Lower lobe of right lung (tissue), 2 donors: ENCODE results near the gene BPIFB1. TPM values are rescaled to one million over a fixed set of nuclear protein-coding genes. Genes with fewer than 3 reads are reported as not detected.

ENCODE experiments used
- ATAC-seq, 2 donors: fragments of 200-7000 bp; cut with Tn5 transposase; one replicate each; pipeline ENCODE4 v1.9.1; 2020 to 2022; ENCODE audit warnings: mild to moderate bottlenecking in 2 of 2, moderate library complexity in 2 of 2
- DNase-seq: peaks from one replicate; pipeline ENCODE4 v3.0.0-alpha.2; 2020
- H3K27ac ChIP-seq: fragments of 200-600 bp; one replicate; pipeline ENCODE4 v1.8.0; 2022
- H3K27me3 ChIP-seq: fragments of 200-600 bp; one replicate; pipeline ENCODE4 v1.8.0; 2022; ENCODE audit warnings: low read depth
- H3K36me3 ChIP-seq: fragments of 200-600 bp; one replicate; pipeline ENCODE4 v1.8.0; 2022; ENCODE audit warnings: mild to moderate bottlenecking
- H3K4me1 ChIP-seq: fragments of 200-600 bp; one replicate; pipeline ENCODE4 v1.8.0; 2022
- H3K4me3 ChIP-seq: fragments of 200-600 bp; one replicate; pipeline ENCODE4 v1.8.0; 2022; ENCODE audit warnings: mild to moderate bottlenecking
- H3K9me3 ChIP-seq: fragments of 200-600 bp; one replicate; pipeline ENCODE4 v1.8.0; 2022
- CTCF ChIP-seq: fragments of 200-600 bp; IDR thresholded peaks from one replicate; pipeline ENCODE4 v1.8.0; 2022; ENCODE audit warnings: antibody characterized with exemption, mild to moderate bottlenecking
- intact Hi-C: fragments of 100-400 bp; cut with DNase I; formaldehyde crosslinking; loops from one replicate; pipeline ENCODE4 v1.11.0; 2022
- total RNA-seq: library from RNA; stranded (reverse); fragmentation: NEBNext Ultra II Directional; extraction: Animal tissue kit (Norgen Biotek cat#: 25700); gene quantifications from one replicate; pipeline ENCODE4 v1.2.1, GENCODE V29; 2021
- donor health status: DM: no; HTN: yes; CAD: no; lungs with severe emphysema.

The BPIFB1 gene
- total RNA-seq, 1 donor from 2014 or later: 263 TPM

DNA sequence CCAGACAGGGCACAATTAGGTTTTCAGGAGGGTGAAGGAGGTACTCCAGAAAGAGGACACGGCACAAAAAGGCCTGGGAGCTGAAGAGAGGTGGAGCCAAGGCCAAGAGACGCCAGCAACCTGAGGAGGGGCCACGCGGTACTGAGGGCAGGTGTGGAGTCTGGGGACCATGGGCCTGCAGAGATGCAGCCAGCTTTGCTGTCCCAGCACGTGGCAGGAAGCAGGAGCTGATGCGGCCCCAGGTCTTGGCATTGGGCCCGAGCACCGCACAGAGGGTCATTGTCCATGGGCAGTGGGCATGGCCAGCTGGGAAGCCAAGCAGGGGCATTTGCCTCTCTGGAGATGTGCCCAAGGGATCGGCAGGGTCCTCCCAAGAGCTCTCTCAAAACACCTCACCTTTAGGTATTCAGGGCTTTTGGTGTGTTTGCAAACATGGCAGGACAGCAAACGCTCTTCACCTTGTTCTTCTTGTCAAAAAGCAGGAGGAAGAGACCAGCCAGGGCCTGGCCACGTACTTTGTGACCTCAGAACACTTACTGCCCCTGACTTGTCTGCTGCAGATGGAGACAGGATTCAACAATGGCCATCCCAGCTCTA, 1.4 kb upstream of the BPIFB1 start:
- no peak overlapping the region for H3K27ac ChIP-seq
- intact Hi-C loops: no loop called here
- no peaks in the 10 kb centered on the region for H3K36me3 ChIP-seq
- H3K4me1 ChIP-seq: no peaks in the 10 kb centered on the region
- ATAC-seq (no peak), DNase-seq (no peak)
- peaks cover 8% of the 10 kb centered on the region for H3K27me3 ChIP-seq
- TF ChIP-seq CTCF: no peak
- H3K4me3 ChIP-seq: no peak overlapping the region
- no peaks in the 10 kb centered on the region for H3K9me3 ChIP-seq

DNA sequence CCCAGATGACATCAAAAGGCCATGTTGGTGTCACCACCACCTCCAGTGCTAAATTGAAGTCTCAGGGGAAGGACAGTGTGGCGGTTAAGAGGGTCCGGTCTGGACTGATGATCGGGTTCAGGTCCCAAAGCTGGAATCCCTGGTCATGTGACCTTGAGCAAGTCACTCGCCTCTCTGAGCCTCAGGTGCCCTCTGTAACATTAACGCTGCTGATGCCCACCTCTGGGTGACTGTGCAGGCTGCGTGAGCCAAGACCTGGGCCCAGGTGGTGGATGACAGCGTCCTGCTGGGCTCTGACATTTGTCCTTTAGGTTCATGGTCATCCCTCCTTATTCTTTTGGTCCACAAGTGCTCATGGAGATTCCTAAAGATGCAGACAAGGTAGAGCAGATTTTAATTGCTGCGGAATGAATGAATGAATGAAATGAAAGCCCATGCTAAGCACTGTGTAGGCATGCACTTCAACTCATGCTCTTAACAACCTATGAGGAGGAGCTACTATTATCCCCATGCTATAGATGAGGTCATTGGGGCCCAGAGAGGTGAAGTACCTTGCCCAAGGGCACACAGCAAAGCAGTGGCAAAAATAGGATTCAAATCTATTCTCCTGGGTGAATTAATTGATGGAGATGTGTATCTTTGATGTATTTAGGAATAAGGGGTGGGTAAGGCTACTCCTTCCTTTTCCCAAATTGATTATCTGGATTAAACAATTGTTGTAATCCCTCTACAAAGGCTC, 649 bp upstream of the BPIFB1 start:
- TF ChIP-seq CTCF: no peak
- Histone ChIP-seq H3K9me3 (no peaks in the 10 kb centered on the region), H3K36me3 (no peaks in the 10 kb centered on the region), H3K27ac (no peak overlapping the region), H3K4me3 (no peak overlapping the region), H3K4me1 (no peaks in the 10 kb centered on the region), H3K27me3 (peaks cover 8% of the 10 kb centered on the region)
- DNase-seq (no peak), ATAC-seq (no peak)
- intact Hi-C loops: no loop called here

DNA sequence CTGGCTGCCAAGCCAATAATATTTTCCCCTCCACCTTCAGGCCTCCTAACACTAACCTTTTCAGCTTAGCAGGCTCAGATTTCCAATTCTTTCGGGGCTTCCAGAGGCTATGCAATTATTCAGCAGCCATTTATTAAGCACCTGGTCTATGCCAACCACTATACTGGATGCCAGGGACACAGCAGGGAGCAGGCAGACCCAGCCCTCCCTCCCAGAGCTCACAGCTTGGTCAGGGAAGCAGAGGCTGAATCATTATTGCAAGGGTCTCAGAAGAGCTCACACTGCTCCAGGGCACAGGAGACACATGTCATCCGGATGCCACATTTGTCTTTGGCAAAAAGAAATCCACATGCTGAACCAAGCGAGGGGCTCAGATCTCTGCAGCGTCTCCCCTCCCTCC, 1.3 kb downstream of the BPIFB1 start:
- H3K4me1 ChIP-seq: no peaks in the 10 kb centered on the region
- H3K27me3 ChIP-seq: peaks cover 3% of the 10 kb centered on the region
- no peak for TF ChIP-seq CTCF
- H3K9me3 ChIP-seq: no peaks in the 10 kb centered on the region
- intact Hi-C loops: no loop called here
- no peak overlapping the region for H3K27ac ChIP-seq
- H3K4me3 ChIP-seq: no peak overlapping the region
- ATAC-seq (no peak), DNase-seq (no peak)
- no peaks in the 10 kb centered on the region for H3K36me3 ChIP-seq

GRCh38 chr20:33284937-33285336, 1.9 kb downstream of the BPIFB1 start:
- H3K9me3 ChIP-seq: no peaks in the 10 kb centered on the region
- no peak for ATAC-seq
- DNase-seq: no peak
- no peak for TF ChIP-seq CTCF
- H3K27ac ChIP-seq: no peak overlapping the region
- intact Hi-C loops: no loop called here
- H3K36me3 ChIP-seq: no peaks in the 10 kb centered on the region
- no peak overlapping the region for H3K4me3 ChIP-seq
- no peaks in the 10 kb centered on the region for H3K4me1 ChIP-seq
- peaks cover 3% of the 10 kb centered on the region for H3K27me3 ChIP-seq

DNA sequence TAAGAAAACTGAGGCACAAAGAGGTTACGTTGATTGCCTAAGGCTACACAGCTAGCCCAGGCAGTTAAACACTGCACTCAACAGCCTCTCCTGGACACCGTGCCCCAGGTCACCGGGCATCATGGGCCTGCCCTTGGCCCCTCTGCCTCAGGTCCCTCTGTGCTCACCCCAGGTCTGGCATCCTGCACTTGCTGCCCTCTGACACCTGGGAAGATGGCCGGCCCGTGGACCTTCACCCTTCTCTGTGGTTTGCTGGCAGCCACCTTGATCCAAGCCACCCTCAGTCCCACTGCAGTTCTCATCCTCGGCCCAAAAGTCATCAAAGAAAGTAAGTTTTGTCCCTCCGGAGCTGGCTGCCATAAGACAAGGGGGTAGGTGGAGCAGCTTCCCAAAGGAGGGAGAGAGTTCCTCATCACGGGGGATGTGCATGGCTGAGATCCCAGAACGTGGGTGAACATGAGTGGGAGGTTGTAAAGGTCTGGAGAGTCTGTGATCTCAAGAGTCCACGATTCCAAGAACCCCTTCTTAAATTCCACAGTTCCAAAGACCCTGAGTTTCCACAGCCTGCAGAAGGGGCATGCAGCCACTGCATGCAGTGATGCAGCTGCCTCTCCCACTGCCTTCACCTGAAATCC, 3.0 kb downstream of the BPIFB1 start:
- DNase-seq (no peak), ATAC-seq (no peak)
- H3K36me3 ChIP-seq: no peaks in the 10 kb centered on the region
- no peaks in the 10 kb centered on the region for H3K9me3 ChIP-seq
- H3K27me3 ChIP-seq: peaks cover 3% of the 10 kb centered on the region
- intact Hi-C loops: no loop called here
- no peak for TF ChIP-seq CTCF
- no peaks in the 10 kb centered on the region for H3K4me1 ChIP-seq
- H3K4me3 ChIP-seq: no peak overlapping the region
- H3K27ac ChIP-seq: no peak overlapping the region
